ENCODE measurements around the gene NUDT22. TPM values are rescaled to one million over a fixed set of nuclear protein-coding genes. Genes with fewer than 3 reads are reported as not detected.

Gene NUDT22
- total and polyA plus RNA-seq, 2 experiments from 2014 or later: 33.9 to 67.0 TPM

DNA sequence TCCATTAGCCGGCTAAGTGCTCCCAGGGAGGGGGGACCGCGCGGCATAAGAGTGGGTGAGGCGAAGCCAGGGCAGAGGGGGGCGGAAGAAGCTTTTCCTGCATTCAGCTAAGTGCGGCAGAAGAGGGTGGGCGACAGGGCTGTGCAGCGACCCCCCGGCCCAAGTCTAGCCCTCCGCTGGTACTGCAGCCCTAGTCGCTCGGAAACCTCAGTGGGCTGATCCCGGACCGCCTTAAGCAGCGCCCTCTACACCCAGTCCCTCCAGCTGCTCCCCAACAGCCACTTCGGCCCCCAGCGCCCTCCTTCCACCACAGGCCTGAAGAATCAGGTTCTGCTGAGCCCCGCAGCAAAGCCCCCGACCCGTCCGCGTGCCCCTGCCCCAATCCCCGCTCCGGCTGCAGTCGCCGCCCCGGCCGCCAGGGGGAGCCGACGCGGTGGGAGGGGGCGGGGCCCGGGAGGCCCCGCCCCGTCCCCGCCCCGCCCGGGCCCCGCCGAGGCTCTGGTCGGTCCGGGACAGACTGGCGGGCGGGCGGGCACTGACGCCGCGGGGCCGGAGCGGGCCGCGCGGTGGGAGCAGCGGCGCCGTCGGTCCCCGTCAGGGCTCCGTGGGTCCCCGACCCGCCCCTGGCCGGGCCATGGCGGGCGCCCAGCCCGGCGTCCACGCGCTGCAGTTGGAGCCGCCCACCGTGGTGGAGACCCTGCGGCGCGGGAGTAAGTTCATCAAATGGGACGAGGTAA, 25.1 kb downstream of the NUDT22 start, which contains the start of gene PLCB3:
Gene PLCB3 (plus strand): TSS at position 515 of the 737 bp plus-strand sequence. CDS start 120 bp downstream, at position 635.
- H2AFZ ChIP-seq: no peak within 1 kb of the TSS; the same call in 1 of the 2 replicates

DNA sequence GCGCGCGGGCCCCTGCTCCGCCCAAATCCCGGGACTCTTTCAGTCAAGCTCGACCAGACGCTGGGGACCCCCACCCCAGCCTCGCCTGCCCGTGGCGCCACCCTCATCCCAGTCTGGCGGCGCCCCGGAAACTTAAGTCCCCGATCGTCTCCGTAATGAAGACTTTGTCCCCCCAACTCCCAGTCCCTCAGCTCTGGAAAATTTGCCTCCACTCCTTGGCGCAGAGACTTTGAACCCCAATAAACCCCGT, 25.6 kb downstream of the NUDT22 start:
- peaks cover 19% of the 10 kb centered on the region for H3K79me2 ChIP-seq (replicated peaks; ENCODE audit: insufficient read depth)
- Mint-ChIP-seq H3K27me3 (ENCODE audit: insufficient read depth, low read depth, poor library complexity) (peaks cover 28% of the 10 kb centered on the region), H3K36me3 (ENCODE audit: low read depth) (peaks cover 15% of the 10 kb centered on the region), H3K4me1 (peaks cover 39% of the 10 kb centered on the region), H3K9me3 (no peaks in the 10 kb centered on the region), H3K4me3 (peak overlapping the region; percentile 92), H3K27ac (peak overlapping the region; percentile 69; the same call in 1 of the 2 replicates)
- peak overlapping the region; percentile 94 for H3K4me3 ChIP-seq
- H3K27me3 ChIP-seq (ENCODE audit: insufficient read depth): no peaks in the 10 kb centered on the region
- no peak overlapping the region for H3K27ac ChIP-seq (ENCODE audit: low read depth)
- peaks cover 32% of the 10 kb centered on the region for H3K4me1 ChIP-seq (ENCODE audit: insufficient read depth)
- DNase-seq (ENCODE audit: low spot score) (no peak), ATAC-seq (no peak; the same call in 2 of the 3 replicates)
- no peaks in the 10 kb centered on the region for H3K9me2 ChIP-seq (ENCODE audit: insufficient read depth)
- no peak overlapping the region for H2AFZ ChIP-seq
- H3F3A ChIP-seq (replicated peaks; ENCODE audit: low read depth): peaks cover 33% of the 10 kb centered on the region
- H3K4me2 ChIP-seq: peak overlapping the region; percentile 98
- no peaks in the 10 kb centered on the region; the same call in none of the 2 replicates for H4K20me1 ChIP-seq (replicated peaks; ENCODE audit: insufficient read depth)
- H3K36me3 ChIP-seq (ENCODE audit: insufficient read depth): 0 out of 2 replicates have a peak, but pooled peaks cover 4% of the 10 kb centered on the region
- TF ChIP-seq EZH2phosphoT487 (IDR thresholded peaks at IDR 0.05; ENCODE audit: unreplicated experiment): no peak
- TF ChIP-seq NANOG (IDR thresholded peaks at IDR 0.05; ENCODE audit: borderline replicate concordance): no peak
- no peak for TF ChIP-seq CREB1 (CRISPR knock-in tag; IDR thresholded peaks at IDR 0.05; ENCODE audit: low read depth)
- no peak for TF ChIP-seq ETS1 (IDR thresholded peaks at IDR 0.05)
- no peak for TF ChIP-seq POLR2AphosphoS5 (IDR thresholded peaks at IDR 0.05; ENCODE audit: low read depth)
- no peak for TF ChIP-seq STAT1 (IDR thresholded peaks at IDR 0.05; ENCODE audit: unreplicated experiment)
- TF ChIP-seq REST (IDR thresholded peaks at IDR 0.05; ENCODE audit: unreplicated experiment): no peak
- TF ChIP-seq ZNF331 (CRISPR knock-in tag; IDR thresholded peaks at IDR 0.05; ENCODE audit: low read depth): no peak

More for the DNA sequence above, 25.1 kb downstream of the NUDT22 start, which contains the start of gene PLCB3:
- Histone ChIP-seq H3K27me3 (ENCODE audit: insufficient read depth) (no peaks in the 10 kb centered on the region), H3F3A (replicated peaks; ENCODE audit: low read depth) (peaks cover 33% of the 10 kb centered on the region), H3K79me2 (replicated peaks; ENCODE audit: insufficient read depth) (peaks cover 20% of the 10 kb centered on the region), H3K36me3 (ENCODE audit: insufficient read depth) (no peaks in the 10 kb centered on the region), H3K27ac (ENCODE audit: low read depth) (peak within 1 kb of the TSS; percentile 96), H3K4me2 (peak within 1 kb of the TSS; percentile 100), H3K9me2 (ENCODE audit: insufficient read depth) (no peaks in the 10 kb centered on the region), H3K4me3 (peak within 1 kb of the TSS; percentile 100), H3K4me1 (ENCODE audit: insufficient read depth) (peaks cover 32% of the 10 kb centered on the region), H4K20me1 (replicated peaks; ENCODE audit: insufficient read depth) (no peaks in the 10 kb centered on the region; the same call in none of the 2 replicates)
- no peak for TF ChIP-seq ETS1 (IDR thresholded peaks at IDR 0.05)
- TF ChIP-seq, protein P1, sequence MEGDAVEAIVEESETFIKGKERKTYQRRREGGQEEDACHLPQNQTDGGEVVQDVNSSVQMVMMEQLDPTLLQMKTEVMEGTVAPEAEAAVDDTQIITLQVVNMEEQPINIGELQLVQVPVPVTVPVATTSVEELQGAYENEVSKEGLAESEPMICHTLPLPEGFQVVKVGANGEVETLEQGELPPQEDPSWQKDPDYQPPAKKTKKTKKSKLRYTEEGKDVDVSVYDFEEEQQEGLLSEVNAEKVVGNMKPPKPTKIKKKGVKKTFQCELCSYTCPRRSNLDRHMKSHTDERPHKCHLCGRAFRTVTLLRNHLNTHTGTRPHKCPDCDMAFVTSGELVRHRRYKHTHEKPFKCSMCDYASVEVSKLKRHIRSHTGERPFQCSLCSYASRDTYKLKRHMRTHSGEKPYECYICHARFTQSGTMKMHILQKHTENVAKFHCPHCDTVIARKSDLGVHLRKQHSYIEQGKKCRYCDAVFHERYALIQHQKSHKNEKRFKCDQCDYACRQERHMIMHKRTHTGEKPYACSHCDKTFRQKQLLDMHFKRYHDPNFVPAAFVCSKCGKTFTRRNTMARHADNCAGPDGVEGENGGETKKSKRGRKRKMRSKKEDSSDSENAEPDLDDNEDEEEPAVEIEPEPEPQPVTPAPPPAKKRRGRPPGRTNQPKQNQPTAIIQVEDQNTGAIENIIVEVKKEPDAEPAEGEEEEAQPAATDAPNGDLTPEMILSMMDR (conservative IDR thresholded peaks at IDR 0.05; ENCODE audit: low read depth in 2 of 2): peak; percentile 52 to 68
- Mint-ChIP-seq H3K9me3 (no peaks in the 10 kb centered on the region), H3K27me3 (ENCODE audit: insufficient read depth, low read depth, poor library complexity) (peaks cover 28% of the 10 kb centered on the region), H3K36me3 (ENCODE audit: low read depth) (peaks cover 13% of the 10 kb centered on the region), H3K4me3 (peak within 1 kb of the TSS; percentile 92), H3K4me1 (peaks cover 39% of the 10 kb centered on the region), H3K27ac (peak within 1 kb of the TSS; percentile 94)
- ATAC-seq: peak; percentile 11
- peak; percentile 83 for DNase-seq (ENCODE audit: low spot score)

Measured in GM23338 (cell line).